ENCODE results near the gene CD99. TPM values are rescaled to one million over a fixed set of nuclear protein-coding genes. Genes with fewer than 3 reads are reported as not detected.
A peak's percentile ranks its signal among the peaks of the same experiment; 100 is the strongest.

CD99 gene
- total and polyA plus RNA-seq, 2 of the 13 experiments (the other 11 are each of a cell fraction or from before 2014, with no cell fraction given): 78.8 to 111 TPM

- Histone ChIP-seq H3K27ac (ENCODE audit: extremely low read length, insufficient read depth, low read length) (peak overlapping the region; percentile 97), H3K9me3 (ENCODE audit: low read length) (no peaks in the 10 kb centered on the region)
- 0 out of 2 replicates have a peak, but pooled peaks have one; percentile 3 for TF ChIP-seq POLR2G (IDR thresholded peaks at IDR 0.05; ENCODE audit: low read depth, low read length)
- no peak for TF ChIP-seq SOX6 (IDR thresholded peaks at IDR 0.05)
- peak; percentile 6; the same call in 1 of the 2 replicates for TF ChIP-seq SOX6 (CRISPR knock-in tag; IDR thresholded peaks at IDR 0.05)
- TF ChIP-seq ZNF432 (CRISPR knock-in tag; IDR thresholded peaks at IDR 0.05; ENCODE audit: borderline replicate concordance): no peak
- TF ChIP-seq ZNF138 (CRISPR knock-in tag; IDR thresholded peaks at IDR 0.05; ENCODE audit: low read depth): no peak
- TF ChIP-seq ZGPAT (CRISPR knock-in tag; IDR thresholded peaks at IDR 0.05): 0 out of 2 replicates have a peak, but pooled peaks have one; percentile 11
- TF ChIP-seq, protein P1, sequence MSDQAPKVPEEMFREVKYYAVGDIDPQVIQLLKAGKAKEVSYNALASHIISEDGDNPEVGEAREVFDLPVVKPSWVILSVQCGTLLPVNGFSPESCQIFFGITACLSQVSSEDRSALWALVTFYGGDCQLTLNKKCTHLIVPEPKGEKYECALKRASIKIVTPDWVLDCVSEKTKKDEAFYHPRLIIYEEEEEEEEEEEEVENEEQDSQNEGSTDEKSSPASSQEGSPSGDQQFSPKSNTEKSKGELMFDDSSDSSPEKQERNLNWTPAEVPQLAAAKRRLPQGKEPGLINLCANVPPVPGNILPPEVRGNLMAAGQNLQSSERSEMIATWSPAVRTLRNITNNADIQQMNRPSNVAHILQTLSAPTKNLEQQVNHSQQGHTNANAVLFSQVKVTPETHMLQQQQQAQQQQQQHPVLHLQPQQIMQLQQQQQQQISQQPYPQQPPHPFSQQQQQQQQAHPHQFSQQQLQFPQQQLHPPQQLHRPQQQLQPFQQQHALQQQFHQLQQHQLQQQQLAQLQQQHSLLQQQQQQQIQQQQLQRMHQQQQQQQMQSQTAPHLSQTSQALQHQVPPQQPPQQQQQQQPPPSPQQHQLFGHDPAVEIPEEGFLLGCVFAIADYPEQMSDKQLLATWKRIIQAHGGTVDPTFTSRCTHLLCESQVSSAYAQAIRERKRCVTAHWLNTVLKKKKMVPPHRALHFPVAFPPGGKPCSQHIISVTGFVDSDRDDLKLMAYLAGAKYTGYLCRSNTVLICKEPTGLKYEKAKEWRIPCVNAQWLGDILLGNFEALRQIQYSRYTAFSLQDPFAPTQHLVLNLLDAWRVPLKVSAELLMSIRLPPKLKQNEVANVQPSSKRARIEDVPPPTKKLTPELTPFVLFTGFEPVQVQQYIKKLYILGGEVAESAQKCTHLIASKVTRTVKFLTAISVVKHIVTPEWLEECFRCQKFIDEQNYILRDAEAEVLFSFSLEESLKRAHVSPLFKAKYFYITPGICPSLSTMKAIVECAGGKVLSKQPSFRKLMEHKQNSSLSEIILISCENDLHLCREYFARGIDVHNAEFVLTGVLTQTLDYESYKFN (CRISPR knock-in tag; conservative IDR thresholded peaks at IDR 0.05): peak; percentile 8; the same call in 1 of the 2 replicates
- TF ChIP-seq GATAD2A (CRISPR knock-in tag; IDR thresholded peaks at IDR 0.05): 0 out of 2 replicates have a peak, but pooled peaks have one; percentile 5
- no peak for TF ChIP-seq ZNF781 (CRISPR knock-in tag; IDR thresholded peaks at IDR 0.05; ENCODE audit: borderline replicate concordance, not compliant biosample characterization)
- TF ChIP-seq ASH2L (IDR thresholded peaks at IDR 0.05; ENCODE audit: insufficient read length, low read depth, low read length): peak; percentile 71
These were observed 90.1 kb downstream of the CD99 start for GRCh38 chrX:2781226-2781571.

More at GRCh38 chrX:2781226-2781571, 90.1 kb downstream of the CD99 start:
- H3K9ac ChIP-seq (ENCODE audit: insufficient read depth, low read depth, low read length): peak overlapping the region; percentile 72
- 0% methylated on average over 1 of the region's 1 CpG for WGBS (ENCODE audit: low lambda C conversion rate)
- ChIA-PET CTCF (ENCODE audit: low intra/inter-chr PET ratio, low total read pairs) (no interaction called here), POLR2A (no interaction called here)
- in situ Hi-C loops (cut with HindIII; ENCODE audit: extremely low pct_ligation_motif_present, low pct_unique_long_range_greater_than_20kb) (no loop called here), intact Hi-C loops (cut with micrococcal nuclease; ENCODE audit: unreplicated experiment) (no loop called here)
- H3K27me3 ChIP-seq (ENCODE audit: control insufficient read depth in 1 of 2, insufficient read depth in 2 of 2, low read length in 2 of 2): no peaks in the 10 kb centered on the region
- ATAC-seq (peak; percentile 68), DNase-seq (ENCODE audit: low spot score) (no peak), FAIRE-seq (no peak)
- no peaks in the 10 kb centered on the region for H3K79me2 ChIP-seq (ENCODE audit: insufficient read depth, low read length)
- no peaks in the 10 kb centered on the region for H4K20me1 ChIP-seq (ENCODE audit: insufficient read depth, low read length)
- H3K4me2 ChIP-seq (ENCODE audit: low read depth, low read length): peak overlapping the region; percentile 83
- H3K4me3 ChIP-seq (replicated peaks in 1 of 3; ENCODE audit: insufficient read depth in 1 of 3, low read depth in 2 of 3, low read length in 3 of 3): peak overlapping the region; percentile 28 to 66 (median 64); a peak in 4 of 6 replicates
- peaks cover 28% of the 10 kb centered on the region for H3K4me1 ChIP-seq (ENCODE audit: insufficient read depth, low read length)
- no peaks in the 10 kb centered on the region for H3K36me3 ChIP-seq (replicated peaks in 1 of 2; ENCODE audit: control insufficient read depth in 1 of 2, insufficient read depth in 2 of 2, low read length in 2 of 2)
- H2AFZ ChIP-seq (ENCODE audit: low read length): no peak overlapping the region
- BruUV-seq (replicated peaks): no TSS peak

All from HepG2 (cell line).